GM10266 (cell line): ENCODE data around the gene ZBTB32.

ENCODE experiments used
- DNase-seq: peaks from one replicate; pipeline ENCODE4 v3.0.0; 2012; ENCODE audit errors: extremely low spot score
- CTCF ChIP-seq: IDR thresholded peaks from 2 replicates; pipeline ENCODE4 v1.5.1; 2012; ENCODE audit warnings: mild to moderate bottlenecking, low read depth; ENCODE audit not compliant: control insufficient read depth, insufficient read depth; ENCODE audit errors: missing control alignments

Gene ZBTB32

GRCh38 chr19:35716801-35717664 is 12.7 kb downstream of the ZBTB32 start:
- DNase-seq, result peak; percentile 85
- peak; percentile 64 for TF ChIP-seq CTCF

- peak; percentile 99 for DNase-seq
- no peak for TF ChIP-seq CTCF
Observed at GRCh38 chr19:35717665-35718344, 13.4 kb downstream of the ZBTB32 start, which contains the start of gene KMT2B. Gene KMT2B, plus strand, starts transcription at chr19:35718003. Its CDS starts 16 bp downstream, at chr19:35718019.

- peak; percentile 70 for DNase-seq
- TF ChIP-seq CTCF, result no peak
Observed at GRCh38 chr19:35718345-35719041, 14.1 kb downstream of the ZBTB32 start.

GRCh38 chr19:35719402-35720162 is 15.2 kb downstream of the ZBTB32 start:
- TF ChIP-seq CTCF, result no peak
- DNase-seq, result no peak

GRCh38 chr19:35720163-35720524 is 15.8 kb downstream of the ZBTB32 start:
- TF ChIP-seq CTCF, result no peak
- no peak for DNase-seq

GRCh38 chr19:35720648-35721047 is 16.3 kb downstream of the ZBTB32 start:
- no peak for TF ChIP-seq CTCF
- no peak for DNase-seq
